ENCODE data around the gene PSMD1.

GRCh38 chr2:231104115-231104713 lies 47.5 kb downstream of the PSMD1 start:
- TF ChIP-seq ZFP3 (CRISPR knock-in tag; IDR thresholded peaks at IDR 0.05) (no peak), ESRRG (CRISPR knock-in tag; IDR thresholded peaks at IDR 0.05) (no peak), CSRNP3 (CRISPR knock-in tag; IDR thresholded peaks at IDR 0.05) (no peak), CREB5 (CRISPR knock-in tag; IDR thresholded peaks at IDR 0.05; ENCODE audit: low read depth) (no peak), GLIS3 (CRISPR knock-in tag; IDR thresholded peaks at IDR 0.05) (no peak), BACH2 (CRISPR knock-in tag; IDR thresholded peaks at IDR 0.05; ENCODE audit: borderline replicate concordance) (no peak), PATZ1 (CRISPR knock-in tag; IDR thresholded peaks at IDR 0.05; ENCODE audit: borderline replicate concordance) (no peak), TCF4 (CRISPR knock-in tag; IDR thresholded peaks at IDR 0.05; ENCODE audit: borderline replicate concordance) (no peak), ZNF70 (CRISPR knock-in tag; IDR thresholded peaks at IDR 0.05) (no peak), OSR1 (CRISPR knock-in tag; IDR thresholded peaks at IDR 0.05) (no peak), ZNF565 (CRISPR knock-in tag; conservative IDR thresholded peaks at IDR 0.05; ENCODE audit: low read depth) (no peak), ISL1 (CRISPR knock-in tag; IDR thresholded peaks at IDR 0.05) (no peak), RARB (CRISPR knock-in tag; IDR thresholded peaks at IDR 0.05) (no peak)
